HG03175 (cell line): ENCODE results near the gene BMERB1.
"Not testable (repeated sequence)": the region's sequence is repeated elsewhere in the genome, so short reads cannot be mapped to it uniquely, and the experiment has no call there.

Experiments used
- ATAC-seq: cut with Tn5 transposase; IDR thresholded peaks from one replicate; pipeline ENCODE4 v1.9.1; 2021; ENCODE audit warnings: mild to moderate bottlenecking, moderate library complexity; ENCODE audit not compliant: unreplicated experiment

The BMERB1 gene

GRCh38 chr16:15422222-15422621 is 12.2 kb upstream of the BMERB1 start:
- no peak for ATAC-seq

GRCh38 chr16:15425861-15426260 is 8.5 kb upstream of the BMERB1 start:
- ATAC-seq = no peak

GRCh38 chr16:15426796-15427195 is 7.6 kb upstream of the BMERB1 start:
- no peak for ATAC-seq

- no peak for ATAC-seq
These were observed 6.6 kb upstream of the BMERB1 start for GRCh38 chr16:15427648-15428239.

GRCh38 chr16:15430884-15431283 is 3.5 kb upstream of the BMERB1 start:
- ATAC-seq = not testable (repeated sequence)

GRCh38 chr16:15434079-15434424 is 336 bp upstream of the BMERB1 start:
- no peak for ATAC-seq

GRCh38 chr16:15435216-15435864 is 952 bp downstream of the BMERB1 start:
- ATAC-seq = no peak

- ATAC-seq = no peak
These were observed 4.7 kb downstream of the BMERB1 start for GRCh38 chr16:15439102-15439501.

GRCh38 chr16:15439521-15439920 is 5.1 kb downstream of the BMERB1 start:
- ATAC-seq = no peak

GRCh38 chr16:15440852-15441251 is 6.5 kb downstream of the BMERB1 start:
- no peak for ATAC-seq

GRCh38 chr16:15442140-15442539 is 7.8 kb downstream of the BMERB1 start:
- ATAC-seq = not testable (repeated sequence)

- ATAC-seq = no peak
These were observed 9.4 kb downstream of the BMERB1 start for GRCh38 chr16:15443753-15444152.

- no peak for ATAC-seq
These were observed 9.9 kb downstream of the BMERB1 start for GRCh38 chr16:15444264-15444663.

GRCh38 chr16:15445450-15445849 is 11.1 kb downstream of the BMERB1 start:
- ATAC-seq = no peak

- no peak for ATAC-seq
These were observed 12.5 kb downstream of the BMERB1 start for GRCh38 chr16:15446901-15447300.

GRCh38 chr16:15450624-15451023 is 16.2 kb downstream of the BMERB1 start:
- no peak for ATAC-seq

GRCh38 chr16:15451098-15451731 is 16.8 kb downstream of the BMERB1 start:
- ATAC-seq = no peak

GRCh38 chr16:15452246-15452855 is 18.0 kb downstream of the BMERB1 start:
- ATAC-seq = no peak

GRCh38 chr16:15453296-15453695 is 18.9 kb downstream of the BMERB1 start:
- ATAC-seq = not testable (repeated sequence)

GRCh38 chr16:15454933-15455332 is 20.5 kb downstream of the BMERB1 start:
- not testable (repeated sequence) for ATAC-seq

- ATAC-seq = no peak
These were observed 23.0 kb downstream of the BMERB1 start for GRCh38 chr16:15457400-15457799.

- ATAC-seq = no peak
These were observed 23.6 kb downstream of the BMERB1 start for GRCh38 chr16:15457958-15458357.
